Left ventricle myocardium inferior (tissue), 1 donor: ENCODE measurements around the gene PCBP3. TPM values are rescaled to one million over a fixed set of nuclear protein-coding genes. Genes with fewer than 3 reads are reported as not detected.
"Not testable (repeated sequence)": the region's sequence is repeated elsewhere in the genome, so short reads cannot be mapped to it uniquely, and the experiment has no call there.

Experiments used
- DNase-seq: peaks from one replicate; pipeline ENCODE4 v3.0.0-alpha.2; 2020
- H3K27ac ChIP-seq: fragments of 200-600 bp; replicated peaks from 2 replicates; pipeline ENCODE4 v1.8.0; 2021
- H3K27me3 ChIP-seq: fragments of 200-600 bp; 2 replicates; pipeline ENCODE4 v1.8.0; 2021; ENCODE audit warnings: low read depth
- H3K36me3 ChIP-seq: fragments of 200-600 bp; 2 replicates; pipeline ENCODE4 v1.8.0; 2021
- H3K4me1 ChIP-seq: fragments of 200-600 bp; 2 replicates; pipeline ENCODE4 v1.8.0; 2021
- H3K4me3 ChIP-seq: fragments of 200-600 bp; 2 replicates; pipeline ENCODE4 v1.8.0; 2021; ENCODE audit warnings: mild to moderate bottlenecking, moderate library complexity
- H3K9me3 ChIP-seq: fragments of 200-600 bp; replicated peaks from 2 replicates; pipeline ENCODE4 v1.8.0; 2021
- intact Hi-C: fragments of 100-400 bp; cut with micrococcal nuclease; formaldehyde crosslinking; loops from one replicate; pipeline ENCODE4 v1.11.0; 2022
- total RNA-seq: library from RNA; stranded (reverse); fragmentation: NEBNext Ultra II Directional; extraction: Animal tissue kit (Norgen Biotek cat#: 25700); gene quantifications from one replicate; pipeline ENCODE4 v1.2.1, GENCODE V29; 2021
- TF ChIP-seq, protein P1 (sequence below): fragments of 200-600 bp; IDR thresholded peaks from 2 replicates; pipeline ENCODE4 v1.8.0; 2021; ENCODE audit warnings: antibody characterized with exemption, mild to moderate bottlenecking, borderline replicate concordance
- donor health status: DM: no; HTN: yes; CAD: no; lungs with severe emphysema.

Gene PCBP3
- total RNA-seq, 1 donor from 2014 or later: 2.9 TPM

GRCh38 chr21:45947716-45948255 lies 304.3 kb downstream of the PCBP3 start:
- H3K27ac ChIP-seq: no peak overlapping the region
- TF ChIP-seq, protein P1, sequence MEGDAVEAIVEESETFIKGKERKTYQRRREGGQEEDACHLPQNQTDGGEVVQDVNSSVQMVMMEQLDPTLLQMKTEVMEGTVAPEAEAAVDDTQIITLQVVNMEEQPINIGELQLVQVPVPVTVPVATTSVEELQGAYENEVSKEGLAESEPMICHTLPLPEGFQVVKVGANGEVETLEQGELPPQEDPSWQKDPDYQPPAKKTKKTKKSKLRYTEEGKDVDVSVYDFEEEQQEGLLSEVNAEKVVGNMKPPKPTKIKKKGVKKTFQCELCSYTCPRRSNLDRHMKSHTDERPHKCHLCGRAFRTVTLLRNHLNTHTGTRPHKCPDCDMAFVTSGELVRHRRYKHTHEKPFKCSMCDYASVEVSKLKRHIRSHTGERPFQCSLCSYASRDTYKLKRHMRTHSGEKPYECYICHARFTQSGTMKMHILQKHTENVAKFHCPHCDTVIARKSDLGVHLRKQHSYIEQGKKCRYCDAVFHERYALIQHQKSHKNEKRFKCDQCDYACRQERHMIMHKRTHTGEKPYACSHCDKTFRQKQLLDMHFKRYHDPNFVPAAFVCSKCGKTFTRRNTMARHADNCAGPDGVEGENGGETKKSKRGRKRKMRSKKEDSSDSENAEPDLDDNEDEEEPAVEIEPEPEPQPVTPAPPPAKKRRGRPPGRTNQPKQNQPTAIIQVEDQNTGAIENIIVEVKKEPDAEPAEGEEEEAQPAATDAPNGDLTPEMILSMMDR: no peak
- no peak overlapping the region for H3K4me3 ChIP-seq
- H3K27me3 ChIP-seq: peaks cover 14% of the 10 kb centered on the region
- no peaks in the 10 kb centered on the region for H3K9me3 ChIP-seq
- intact Hi-C loops: no loop called here
- no peaks in the 10 kb centered on the region for H3K36me3 ChIP-seq
- DNase-seq: no peak
- H3K4me1 ChIP-seq: peaks cover 23% of the 10 kb centered on the region

GRCh38 chr21:45948576-45949141 lies 305.1 kb downstream of the PCBP3 start:
- Histone ChIP-seq H3K27ac (peak overlapping the region; percentile 56), H3K27me3 (peaks cover 14% of the 10 kb centered on the region), H3K4me3 (no peak overlapping the region), H3K36me3 (no peaks in the 10 kb centered on the region), H3K9me3 (no peaks in the 10 kb centered on the region), H3K4me1 (peaks cover 32% of the 10 kb centered on the region)
- TF ChIP-seq, protein P1: no peak
- no peak for DNase-seq
- intact Hi-C loops: no loop called here

- TF ChIP-seq, protein P1: no peak
- peaks cover 43% of the 10 kb centered on the region for H3K4me1 ChIP-seq
- H3K36me3 ChIP-seq: no peaks in the 10 kb centered on the region
- no peak overlapping the region for H3K4me3 ChIP-seq
- peaks cover 14% of the 10 kb centered on the region for H3K27me3 ChIP-seq
- intact Hi-C loops: no loop called here
- DNase-seq: no peak
- no peaks in the 10 kb centered on the region for H3K9me3 ChIP-seq
- peak overlapping the region; percentile 56 for H3K27ac ChIP-seq
Measured at GRCh38 chr21:45949928-45950739, 306.6 kb downstream of the PCBP3 start.

DNA sequence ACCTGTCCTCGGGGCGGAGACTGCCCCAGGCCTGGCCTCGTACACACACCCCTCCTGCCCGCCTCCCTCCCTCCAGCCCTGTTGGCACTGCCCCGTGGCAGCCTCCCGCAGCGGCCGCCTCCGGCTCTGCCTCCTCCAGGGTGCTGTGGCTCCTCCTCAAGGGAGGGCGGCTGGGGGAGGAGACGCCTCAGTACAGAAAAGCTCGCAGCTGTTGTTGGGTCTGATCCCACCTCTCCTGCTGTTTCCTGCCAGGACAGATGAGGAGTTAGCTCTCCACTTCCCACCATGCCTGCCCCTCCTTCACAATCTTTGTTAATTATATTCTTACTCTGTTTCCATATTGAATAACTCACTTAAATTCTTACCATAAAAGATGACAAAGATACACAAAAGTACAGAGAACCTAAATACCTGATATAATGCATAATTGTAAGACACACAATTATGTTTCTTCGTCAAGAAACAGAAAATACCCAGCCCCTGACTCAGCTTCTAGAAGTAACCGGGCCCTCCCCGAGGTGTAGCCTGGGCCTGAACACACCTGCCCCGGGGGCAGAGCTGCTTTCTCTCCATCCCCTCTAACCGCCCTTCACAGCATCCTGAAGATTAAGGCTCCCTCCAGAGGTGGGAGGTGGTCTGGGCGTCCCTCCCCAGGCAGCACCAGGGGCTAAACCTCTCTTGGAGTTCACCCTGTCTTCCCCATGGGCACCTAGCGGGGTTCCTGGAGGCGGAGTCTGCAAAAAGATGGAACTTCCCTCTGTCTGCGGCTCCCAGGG lies 307.4 kb downstream of the PCBP3 start:
- Histone ChIP-seq H3K36me3 (no peaks in the 10 kb centered on the region), H3K9me3 (no peaks in the 10 kb centered on the region), H3K4me1 (peaks cover 43% of the 10 kb centered on the region), H3K27ac (peak overlapping the region; percentile 56), H3K27me3 (peaks cover 14% of the 10 kb centered on the region), H3K4me3 (no peak overlapping the region)
- intact Hi-C loops: no loop called here
- TF ChIP-seq, protein P1: no peak
- peak; percentile 61 for DNase-seq

GRCh38 chr21:45951676-45952075 lies 308.2 kb downstream of the PCBP3 start:
- peaks cover 14% of the 10 kb centered on the region for H3K27me3 ChIP-seq

GRCh38 chr21:45952527-45952926 lies 309.0 kb downstream of the PCBP3 start:
- H3K27ac ChIP-seq, H3K36me3 ChIP-seq, intact Hi-C loops, H3K9me3 ChIP-seq, H3K4me3 ChIP-seq, DNase-seq: not testable (repeated sequence)
- H3K4me1 ChIP-seq: peaks cover 47% of the 10 kb centered on the region
- H3K27me3 ChIP-seq: peaks cover 14% of the 10 kb centered on the region

More at GRCh38 chr21:45951676-45952075, 308.2 kb downstream of the PCBP3 start:
- TF ChIP-seq, protein P1: no peak
- H3K4me3 ChIP-seq: no peak overlapping the region
- no peaks in the 10 kb centered on the region for H3K9me3 ChIP-seq
- intact Hi-C loops: no loop called here
- peak overlapping the region; percentile 56 for H3K27ac ChIP-seq
- no peaks in the 10 kb centered on the region for H3K36me3 ChIP-seq
- no peak for DNase-seq
- peaks cover 43% of the 10 kb centered on the region for H3K4me1 ChIP-seq
